Measurements from ENCODE around the gene GTF2IRD2.
"Not testable (repeated sequence)": the region's sequence is repeated elsewhere in the genome, so short reads cannot be mapped to it uniquely, and the experiment has no call there.

Gene GTF2IRD2

DNA sequence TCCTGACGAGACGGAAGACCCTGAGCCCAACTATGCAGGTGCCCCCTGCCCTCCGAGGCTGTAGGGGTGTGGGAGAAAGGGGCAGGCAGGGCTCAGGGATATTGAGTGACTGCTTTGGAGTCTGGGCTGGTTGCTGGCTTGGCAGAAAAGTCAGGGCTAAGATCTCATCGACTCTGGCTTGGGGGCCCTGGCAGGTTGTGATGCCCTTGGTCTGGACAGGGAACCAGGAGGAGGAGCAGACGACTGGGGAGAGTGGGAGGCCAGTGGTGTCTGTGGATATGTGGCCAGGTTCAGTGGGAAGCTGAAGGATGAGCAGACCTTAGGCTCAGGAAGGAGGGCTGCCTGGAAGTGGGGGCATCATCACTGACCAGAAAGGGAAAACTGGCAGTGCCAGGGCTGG is 67.8 kb downstream of the GTF2IRD2 start:
- DNase-seq, result not testable (repeated sequence)

DNA sequence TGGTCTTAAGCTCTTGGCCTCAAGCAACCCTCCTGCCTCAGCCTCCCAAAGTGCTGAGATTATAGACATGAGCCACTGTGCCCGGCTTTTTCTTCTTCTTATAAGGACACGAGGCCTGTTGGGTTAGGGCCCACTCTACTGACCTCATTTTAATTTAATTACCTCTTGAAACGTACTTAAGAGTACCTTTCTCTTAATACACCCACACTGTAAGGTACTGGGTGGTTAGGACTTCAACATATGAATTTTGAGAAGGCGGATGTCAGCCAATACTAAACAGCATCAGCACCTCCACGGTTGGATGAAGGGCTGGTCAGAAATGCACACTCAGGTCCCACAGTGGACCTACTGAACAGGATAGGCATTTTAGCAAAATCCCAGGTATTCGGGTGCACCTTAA is 69.7 kb downstream of the GTF2IRD2 start:
- not testable (repeated sequence) for DNase-seq

DNA sequence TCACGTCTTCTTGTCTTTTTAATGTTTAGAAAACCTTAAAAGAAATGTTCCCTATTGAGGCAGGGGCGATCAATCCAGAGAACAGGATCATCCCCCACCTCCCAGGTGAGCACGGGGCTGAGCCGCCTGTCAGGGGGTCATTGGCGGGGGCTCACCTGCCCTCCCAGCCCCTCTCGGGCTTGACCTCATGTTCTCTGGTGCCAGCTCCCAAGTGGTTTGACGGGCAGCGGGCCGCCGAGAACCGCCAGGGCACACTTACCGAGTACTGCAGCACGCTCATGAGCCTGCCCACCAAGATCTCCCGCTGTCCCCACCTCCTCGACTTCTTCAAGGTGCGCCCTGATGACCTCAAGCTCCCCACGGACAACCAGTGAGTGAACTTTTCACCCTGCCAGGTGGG is 72.4 kb downstream of the GTF2IRD2 start:
- DNase-seq, result not testable (repeated sequence)

DNA sequence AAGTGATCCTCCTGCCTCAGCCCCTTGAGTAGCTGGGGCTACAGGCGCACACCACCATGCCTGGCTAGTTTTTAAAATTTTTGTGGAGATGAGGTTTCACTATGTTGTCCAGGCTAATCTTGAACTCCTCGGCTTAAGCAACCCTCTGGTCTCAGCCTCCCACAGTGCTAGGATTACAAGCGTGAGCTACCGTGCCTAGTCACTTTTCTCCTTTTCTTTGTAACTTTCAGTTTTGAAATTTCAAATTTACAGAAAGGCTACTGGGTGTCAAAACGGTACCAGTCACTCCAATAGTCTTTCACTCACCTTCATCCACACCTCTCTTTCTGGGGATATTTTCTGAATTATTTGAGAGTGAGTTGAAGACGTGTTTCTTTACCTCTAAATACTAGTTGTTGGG is 76.3 kb downstream of the GTF2IRD2 start:
- not testable (repeated sequence) for DNase-seq

DNA sequence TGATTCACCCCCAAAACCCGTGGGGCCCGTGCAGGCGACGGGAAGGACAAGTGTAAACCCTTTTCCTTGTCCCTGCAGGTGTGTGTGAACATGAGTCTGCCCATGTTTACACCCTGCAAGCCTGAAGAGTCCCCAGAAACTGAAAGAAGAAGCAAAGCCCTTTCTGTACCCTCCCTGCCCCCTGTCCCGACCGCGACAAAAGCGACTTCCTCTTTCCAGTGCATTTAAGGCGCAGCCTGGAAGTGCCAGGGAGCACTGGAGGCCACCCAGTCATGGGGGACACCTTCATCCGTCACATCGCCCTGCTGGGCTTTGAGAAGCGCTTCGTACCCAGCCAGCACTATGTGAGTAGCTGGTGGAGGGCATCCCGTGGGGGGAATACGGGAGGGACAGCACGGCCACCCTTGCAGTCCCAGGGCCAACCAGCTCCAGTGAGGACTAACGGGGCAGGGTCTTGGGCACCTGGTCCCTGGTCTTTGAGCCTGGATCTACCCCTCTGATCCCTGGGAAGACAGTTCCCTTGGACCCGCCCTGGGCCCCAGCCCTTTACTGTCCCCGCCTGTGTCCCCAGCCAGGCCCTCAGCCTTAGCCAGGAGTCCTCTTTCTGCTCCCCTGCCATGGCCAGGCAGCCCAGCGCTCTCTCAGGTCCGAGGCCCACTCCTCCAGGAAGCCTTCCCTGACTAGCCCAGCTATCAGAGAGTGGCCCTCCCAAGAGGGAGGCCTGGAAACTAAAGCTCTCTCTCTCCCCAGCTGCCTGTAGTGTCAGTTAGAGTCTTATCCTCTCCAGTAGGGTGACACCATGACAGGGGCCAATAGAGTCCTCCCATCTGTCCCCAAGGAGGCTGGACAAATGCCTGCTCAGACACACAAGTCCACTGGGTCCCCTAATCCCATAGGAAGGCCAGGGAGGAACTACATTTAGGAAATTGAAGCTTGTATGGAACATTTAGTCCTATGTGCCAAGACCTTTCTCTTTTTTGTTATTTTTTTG is 77.3 kb downstream of the GTF2IRD2 start, which contains the start of gene NCF1:
TSS of gene NCF1 (plus strand) at position 252 of the 991 bp plus-strand sequence. CDS start at position 273, 21 bp downstream.
- not testable (repeated sequence) for DNase-seq

DNA sequence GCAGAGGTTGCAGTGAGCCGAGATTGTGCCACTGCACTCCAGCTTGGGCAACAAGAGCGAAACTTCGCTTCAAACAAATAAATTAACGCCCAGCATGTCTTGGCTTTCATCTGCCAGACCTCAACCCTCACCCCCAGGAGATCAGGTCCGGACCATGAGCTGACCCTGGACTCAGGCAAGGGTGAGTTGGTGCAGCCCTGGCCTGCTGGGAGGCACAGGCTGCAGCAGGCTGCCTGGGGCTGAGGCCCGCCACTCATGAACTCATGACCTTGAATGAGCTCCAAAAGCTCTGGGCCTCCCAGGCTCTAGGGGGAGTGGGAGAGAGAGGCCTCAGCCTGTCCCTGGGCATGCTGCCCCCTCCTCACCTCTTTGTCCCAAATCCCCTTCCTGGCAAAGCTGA is 79.3 kb downstream of the GTF2IRD2 start:
- not testable (repeated sequence) for DNase-seq

DNA sequence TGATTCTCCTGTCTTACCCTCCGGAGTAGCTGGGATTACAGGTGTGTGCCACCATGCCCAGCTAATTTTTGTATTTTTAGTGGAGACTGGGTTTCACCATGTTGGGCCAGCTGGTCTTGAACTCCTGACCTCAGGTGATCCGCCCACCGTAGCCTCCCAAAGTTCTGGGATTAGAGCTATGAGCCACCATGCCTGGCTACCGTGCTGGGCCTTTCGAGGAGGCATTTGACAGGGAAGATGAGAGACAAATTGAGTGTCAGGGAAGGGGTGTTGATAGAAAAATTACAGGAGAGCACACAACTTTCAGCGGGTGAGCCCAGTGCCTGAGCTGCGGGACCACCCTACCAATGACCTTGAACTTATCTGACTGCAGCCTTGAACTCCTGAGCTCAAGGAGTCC is 81.3 kb downstream of the GTF2IRD2 start:
- DNase-seq, result not testable (repeated sequence)

DNA sequence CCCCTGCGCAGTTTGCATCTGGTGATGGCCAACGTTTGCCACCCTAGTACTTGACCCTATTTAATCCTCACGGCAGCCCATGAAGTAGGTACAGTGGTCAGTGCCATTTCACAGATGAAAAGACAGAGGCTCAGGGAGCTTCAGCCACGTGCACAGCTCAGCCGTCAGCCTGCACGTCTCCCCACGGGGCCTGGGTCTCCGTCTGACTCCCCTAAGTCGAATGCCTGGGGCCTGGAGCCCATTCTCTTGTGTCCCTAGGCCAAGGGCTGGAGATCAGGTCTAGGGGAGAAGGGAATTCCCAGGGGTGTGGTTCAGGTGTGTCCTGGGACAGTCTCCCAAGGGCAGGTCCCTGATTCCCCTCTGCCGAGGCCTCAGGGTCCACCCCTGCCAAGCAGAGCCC is 84.4 kb downstream of the GTF2IRD2 start:
- DNase-seq, result not testable (repeated sequence)

DNA sequence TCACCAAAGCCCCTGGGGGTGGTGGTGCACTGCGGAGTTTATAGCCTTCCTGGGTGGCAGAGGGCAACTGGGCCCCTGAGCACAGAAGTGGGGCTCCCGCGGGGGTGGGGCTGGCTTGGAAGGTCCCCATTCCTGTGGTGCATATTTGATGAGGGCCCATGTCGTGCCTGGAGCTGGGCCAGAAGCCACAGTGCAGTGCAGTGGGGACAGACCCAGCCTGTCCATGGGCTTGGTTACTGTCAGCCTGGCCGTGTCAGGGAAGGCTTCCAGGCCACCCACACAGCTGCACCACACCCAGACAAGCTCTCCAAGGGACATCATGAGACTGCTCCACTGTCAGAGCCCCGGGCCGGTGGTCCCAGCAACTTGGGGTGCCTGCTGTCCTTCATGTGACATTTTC is 84.9 kb downstream of the GTF2IRD2 start:
- DNase-seq, result not testable (repeated sequence)

DNA sequence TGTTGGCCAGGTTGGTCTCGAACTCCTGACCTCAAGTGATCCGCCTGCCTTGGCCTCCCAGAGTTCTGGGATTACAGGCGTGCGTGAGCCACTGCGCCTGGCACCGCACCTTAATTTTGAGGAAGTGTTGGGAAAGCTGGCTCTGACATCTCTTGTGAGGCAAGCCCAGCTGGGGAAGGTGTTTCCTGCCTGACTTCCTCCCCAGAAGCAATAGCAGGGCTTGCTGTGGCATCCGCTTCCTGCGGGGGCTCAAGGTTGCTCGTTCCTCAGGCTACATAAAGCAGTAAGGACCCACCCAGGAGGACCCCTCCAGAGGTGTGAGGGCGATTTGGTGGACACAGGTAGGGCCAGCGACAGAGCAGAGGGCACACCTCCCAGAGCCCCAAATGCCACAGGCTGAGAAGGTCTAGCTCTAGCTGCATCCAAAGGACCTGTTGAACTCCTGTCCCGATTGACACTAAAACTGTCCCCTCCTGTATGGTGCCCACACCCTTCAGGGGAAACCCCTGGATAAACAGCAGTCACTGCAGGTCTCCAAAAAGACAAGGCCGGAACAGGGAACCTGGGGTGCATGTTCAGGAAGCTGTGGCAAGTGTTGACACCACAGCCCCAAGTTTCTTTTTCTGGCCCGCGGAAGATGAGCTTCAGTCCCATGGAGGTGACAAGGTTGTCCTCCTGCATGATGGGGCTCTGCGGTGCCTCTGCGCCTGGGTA is 86.0 kb downstream of the GTF2IRD2 start:
- DNase-seq, result not testable (repeated sequence)

DNA sequence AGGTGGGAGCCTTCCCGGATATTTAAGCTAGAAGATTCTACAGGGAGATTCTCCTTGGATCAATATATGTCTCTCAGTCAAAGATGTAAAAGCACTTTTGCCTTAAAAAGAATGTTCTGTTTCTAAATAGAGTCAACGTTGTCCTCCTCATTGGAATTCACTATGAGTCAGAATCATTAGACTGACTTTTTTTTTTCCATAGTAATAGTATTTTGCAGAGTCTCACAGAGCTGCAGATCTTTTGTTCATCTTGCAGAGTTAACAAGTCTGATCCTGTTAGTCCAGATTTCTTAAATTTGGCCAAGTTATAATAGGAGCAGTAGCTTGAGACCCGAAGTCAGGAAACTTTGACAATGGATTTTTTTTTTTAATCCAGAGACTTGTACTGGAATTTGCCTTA is 92.4 kb downstream of the GTF2IRD2 start:
- DNase-seq, result not testable (repeated sequence)

DNA sequence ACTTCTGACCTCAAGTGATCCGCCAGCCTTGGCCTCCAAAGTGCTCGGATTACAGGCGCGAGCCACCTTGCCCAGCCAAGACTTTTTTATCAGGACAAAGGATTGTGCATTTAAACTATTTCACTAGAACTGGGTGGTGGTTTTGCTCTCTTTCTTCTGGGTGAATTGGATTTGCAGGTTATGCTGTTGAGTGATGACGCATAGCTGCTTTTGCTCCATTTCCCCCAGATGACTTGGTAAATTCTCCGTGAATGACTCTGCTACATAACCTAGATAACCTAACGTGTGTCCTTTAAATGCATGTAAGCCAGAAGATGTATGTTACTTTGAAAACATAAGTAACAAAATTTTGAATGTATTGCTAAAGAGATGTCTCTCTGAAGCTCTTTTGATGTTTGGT is 93.1 kb downstream of the GTF2IRD2 start:
- DNase-seq, result not testable (repeated sequence)

DNA sequence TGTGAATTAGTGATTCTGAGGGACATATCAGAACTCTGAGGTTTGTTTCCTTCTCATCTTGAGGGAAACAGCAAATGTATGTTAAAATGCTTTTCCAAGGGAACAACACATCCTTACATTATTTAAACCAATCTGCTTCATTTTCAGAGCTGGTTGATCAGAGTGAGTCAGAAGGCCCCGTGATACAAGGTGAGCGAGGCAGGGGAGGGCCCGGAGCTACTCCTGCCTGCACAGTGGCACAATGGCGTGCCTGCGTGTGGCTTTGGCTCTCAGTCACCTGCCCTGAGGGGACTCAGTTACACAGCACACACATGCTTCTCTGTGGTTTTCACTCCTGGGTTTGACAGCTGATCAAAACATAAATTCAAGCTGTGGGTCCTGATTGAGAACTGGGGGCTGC is 94.7 kb downstream of the GTF2IRD2 start:
- DNase-seq, result not testable (repeated sequence)

DNA sequence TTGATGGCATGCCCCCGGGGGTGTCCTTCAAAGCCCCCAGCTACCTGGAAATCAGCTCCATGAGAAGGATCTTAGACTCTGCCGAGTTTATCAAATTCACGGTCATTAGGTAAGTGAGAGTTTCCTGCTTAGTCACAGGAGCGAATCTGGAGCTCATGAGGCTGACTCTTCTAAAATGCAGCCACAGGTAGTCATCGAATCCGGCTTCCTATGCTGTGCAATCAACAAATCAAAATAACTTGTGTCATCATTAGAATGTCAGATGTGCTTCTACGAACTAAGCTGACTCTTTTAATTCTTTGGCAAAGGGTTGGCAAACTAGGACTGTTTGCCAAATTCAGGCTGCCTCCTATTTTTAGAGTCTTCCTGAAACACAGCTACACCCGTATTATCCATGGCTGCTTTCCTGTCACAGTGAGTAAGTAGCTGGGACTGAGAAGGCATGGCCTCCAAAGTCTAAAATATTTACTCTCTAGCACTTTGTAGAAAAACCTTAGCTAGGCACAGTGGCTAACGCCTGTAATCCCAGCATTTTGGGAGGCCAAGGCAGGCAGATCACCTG is 97.4 kb downstream of the GTF2IRD2 start:
- DNase-seq, result not testable (repeated sequence)

Data from suppressor macrophage treated with lipopolysaccharide for 4 hours (primary cell).